Fibroblast of villous mesenchyme (primary cell): ENCODE measurements around the gene DOK5. TPM values are rescaled to one million over a fixed set of nuclear protein-coding genes. Genes with fewer than 3 reads are reported as not detected.

Experiments used
- DNase-seq: peaks from one replicate; pipeline ENCODE4 v3.0.0-alpha.2; 2010; ENCODE audit warnings: low read depth
- H3K4me3 ChIP-seq: 2 replicates; pipeline ENCODE4 v1.5.1; 2011; ENCODE audit warnings: low read depth, mild to moderate bottlenecking, low read length
- total RNA-seq: library from RNA; depleted of rRNA; stranded (reverse); fragments of >200 nt; gene quantifications from 2 replicates; pipeline ENCODE4 v1.2.3, GENCODE V29; 2012
- TF ChIP-seq, protein P1 (sequence below): IDR thresholded peaks from 2 replicates; pipeline ENCODE4 v1.5.1; 2012; ENCODE audit warnings: low read depth, mild to moderate bottlenecking, low read length; ENCODE audit not compliant: insufficient read depth

DOK5 gene
- total RNA-seq, 1 donor: under 0.01 TPM

DNA sequence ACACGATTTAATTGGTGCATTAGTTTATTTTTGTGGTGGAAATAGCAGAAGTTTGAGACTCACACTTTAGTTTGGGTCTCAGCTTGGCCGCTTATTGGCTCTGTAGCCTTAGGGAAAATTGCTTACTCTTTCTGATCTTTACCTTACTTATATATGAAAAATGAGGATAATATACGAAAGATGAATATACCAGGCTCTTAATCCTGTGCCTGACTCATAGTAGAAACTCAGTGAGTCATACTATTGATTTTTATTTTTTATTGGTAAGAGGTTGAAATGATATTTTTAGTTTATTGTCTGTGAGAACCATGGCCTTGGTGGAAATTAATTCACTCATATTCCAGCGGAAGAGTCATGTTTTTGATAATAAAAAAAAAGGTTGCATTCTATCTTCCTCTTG, 11.2 kb downstream of the DOK5 start:
- H3K4me3 ChIP-seq: no peak overlapping the region
- no peak for DNase-seq
- TF ChIP-seq, protein P1, sequence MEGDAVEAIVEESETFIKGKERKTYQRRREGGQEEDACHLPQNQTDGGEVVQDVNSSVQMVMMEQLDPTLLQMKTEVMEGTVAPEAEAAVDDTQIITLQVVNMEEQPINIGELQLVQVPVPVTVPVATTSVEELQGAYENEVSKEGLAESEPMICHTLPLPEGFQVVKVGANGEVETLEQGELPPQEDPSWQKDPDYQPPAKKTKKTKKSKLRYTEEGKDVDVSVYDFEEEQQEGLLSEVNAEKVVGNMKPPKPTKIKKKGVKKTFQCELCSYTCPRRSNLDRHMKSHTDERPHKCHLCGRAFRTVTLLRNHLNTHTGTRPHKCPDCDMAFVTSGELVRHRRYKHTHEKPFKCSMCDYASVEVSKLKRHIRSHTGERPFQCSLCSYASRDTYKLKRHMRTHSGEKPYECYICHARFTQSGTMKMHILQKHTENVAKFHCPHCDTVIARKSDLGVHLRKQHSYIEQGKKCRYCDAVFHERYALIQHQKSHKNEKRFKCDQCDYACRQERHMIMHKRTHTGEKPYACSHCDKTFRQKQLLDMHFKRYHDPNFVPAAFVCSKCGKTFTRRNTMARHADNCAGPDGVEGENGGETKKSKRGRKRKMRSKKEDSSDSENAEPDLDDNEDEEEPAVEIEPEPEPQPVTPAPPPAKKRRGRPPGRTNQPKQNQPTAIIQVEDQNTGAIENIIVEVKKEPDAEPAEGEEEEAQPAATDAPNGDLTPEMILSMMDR: no peak

GRCh38 chr20:54488442-54488841, 13.0 kb downstream of the DOK5 start:
- TF ChIP-seq, protein P1: no peak
- H3K4me3 ChIP-seq: no peak overlapping the region
- DNase-seq: no peak

GRCh38 chr20:54491506-54491905, 16.1 kb downstream of the DOK5 start:
- DNase-seq: no peak
- TF ChIP-seq, protein P1: no peak
- H3K4me3 ChIP-seq: no peak overlapping the region

GRCh38 chr20:54494303-54495006, 19.1 kb downstream of the DOK5 start:
- DNase-seq: no peak
- H3K4me3 ChIP-seq: no peak overlapping the region
- TF ChIP-seq, protein P1: no peak

DNA sequence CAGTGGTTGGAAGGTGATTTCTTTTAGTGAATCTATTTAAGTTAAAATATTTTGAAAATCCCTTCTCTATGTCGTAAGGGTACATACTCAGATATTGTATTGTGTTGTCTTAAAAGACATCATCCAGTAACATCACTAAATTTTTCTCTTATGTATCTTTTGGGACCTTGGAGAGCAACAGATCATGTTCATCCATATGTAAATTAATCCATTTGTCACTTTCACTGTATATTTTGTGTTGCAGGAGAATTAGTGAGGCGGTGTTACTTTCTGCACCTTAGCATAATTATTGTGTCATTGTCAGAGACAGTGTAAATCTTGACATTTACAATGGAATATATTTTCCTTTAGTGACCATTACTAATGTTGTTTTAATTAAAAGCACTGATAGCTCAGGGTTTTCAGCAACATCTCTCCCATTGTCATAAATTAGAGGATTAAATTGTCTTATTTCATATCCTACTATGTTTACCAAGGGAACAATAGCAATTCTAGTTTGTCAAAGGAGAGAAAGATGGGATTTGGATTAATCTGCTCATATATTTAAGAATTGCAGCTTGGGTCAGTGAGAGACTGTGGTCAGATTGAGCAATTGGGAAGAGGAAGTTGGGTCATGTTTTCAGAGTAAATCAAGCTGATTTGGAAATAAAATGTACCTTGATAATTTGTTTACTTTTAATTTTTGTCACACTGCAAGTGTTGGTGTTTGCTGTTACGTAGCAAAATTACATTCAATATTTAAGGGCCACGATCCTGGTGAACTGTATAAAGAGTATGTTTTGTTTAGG, 22.7 kb downstream of the DOK5 start:
- no peak for DNase-seq
- TF ChIP-seq, protein P1: no peak
- no peak overlapping the region for H3K4me3 ChIP-seq

- TF ChIP-seq, protein P1: no peak
- H3K4me3 ChIP-seq: no peak overlapping the region
- no peak for DNase-seq
Observed at GRCh38 chr20:54499111-54499510, 23.7 kb downstream of the DOK5 start.

- TF ChIP-seq, protein P1: no peak
- DNase-seq: no peak
- no peak overlapping the region for H3K4me3 ChIP-seq
Observed at GRCh38 chr20:54502179-54502578, 26.8 kb downstream of the DOK5 start.
